OCI-LY3 (cell line): ENCODE data around the gene UBB.

Experiments used
- CTCF ChIP-seq: fragments of 200-600, 300-600 bp; sonication (generic); IDR thresholded peaks from 2 replicates; pipeline ENCODE4 v1.5.1; 2014; ENCODE audit warnings: antibody characterized with exemption, low read length, low read depth
- EZH2phosphoT487 ChIP-seq: fragments of 200-600 bp; shearing (Covaris generic); IDR thresholded peaks from 2 replicates; pipeline ENCODE4 v1.6.1; 2018; ENCODE audit warnings: antibody characterized with exemption, mixed run types, low read depth

GRCh38 chr17:16351831-16352230, 29.1 kb upstream of the UBB start:
- no peak for TF ChIP-seq CTCF
- no peak for TF ChIP-seq EZH2phosphoT487
